ENCODE data around the gene STAM.

- TF ChIP-seq, protein P1, sequence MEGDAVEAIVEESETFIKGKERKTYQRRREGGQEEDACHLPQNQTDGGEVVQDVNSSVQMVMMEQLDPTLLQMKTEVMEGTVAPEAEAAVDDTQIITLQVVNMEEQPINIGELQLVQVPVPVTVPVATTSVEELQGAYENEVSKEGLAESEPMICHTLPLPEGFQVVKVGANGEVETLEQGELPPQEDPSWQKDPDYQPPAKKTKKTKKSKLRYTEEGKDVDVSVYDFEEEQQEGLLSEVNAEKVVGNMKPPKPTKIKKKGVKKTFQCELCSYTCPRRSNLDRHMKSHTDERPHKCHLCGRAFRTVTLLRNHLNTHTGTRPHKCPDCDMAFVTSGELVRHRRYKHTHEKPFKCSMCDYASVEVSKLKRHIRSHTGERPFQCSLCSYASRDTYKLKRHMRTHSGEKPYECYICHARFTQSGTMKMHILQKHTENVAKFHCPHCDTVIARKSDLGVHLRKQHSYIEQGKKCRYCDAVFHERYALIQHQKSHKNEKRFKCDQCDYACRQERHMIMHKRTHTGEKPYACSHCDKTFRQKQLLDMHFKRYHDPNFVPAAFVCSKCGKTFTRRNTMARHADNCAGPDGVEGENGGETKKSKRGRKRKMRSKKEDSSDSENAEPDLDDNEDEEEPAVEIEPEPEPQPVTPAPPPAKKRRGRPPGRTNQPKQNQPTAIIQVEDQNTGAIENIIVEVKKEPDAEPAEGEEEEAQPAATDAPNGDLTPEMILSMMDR (IDR thresholded peaks at IDR 0.05), result no peak
- no peak for TF ChIP-seq POLR2AphosphoS5 (IDR thresholded peaks at IDR 0.05)
Measured at GRCh38 chr10:17701301-17701700, 57.4 kb downstream of the STAM start.

All from esophagus muscularis mucosa (tissue), 3 donors.